HepG2 (cell line): ENCODE data around the gene ZNF740.

Experiments used
- NR3C1 ChIP-seq: sonication (generic); formaldehyde crosslinking; IDR thresholded peaks from 2 replicates; pipeline ENCODE4 v1.4.0; 2020; ENCODE audit warnings: missing genetic modification reagents
- ZC3H4 ChIP-seq: sonication (generic); formaldehyde crosslinking; IDR thresholded peaks from 2 replicates; pipeline ENCODE4 v1.4.0; 2020; ENCODE audit warnings: missing genetic modification reagents, borderline replicate concordance
- TF ChIP-seq, protein P1 (sequence below): sonication (generic); formaldehyde crosslinking; IDR thresholded peaks from 2 replicates; pipeline ENCODE4 v1.5.0; 2020; ENCODE audit warnings: mild to moderate bottlenecking, missing genetic modification reagents, moderate library complexity

GRCh38 chr12:53234271-53234914 lies 53.9 kb downstream of the ZNF740 start:
- TF ChIP-seq ZC3H4 (CRISPR knock-in tag) (no peak), NR3C1 (CRISPR knock-in tag) (no peak)
- TF ChIP-seq, protein P1, sequence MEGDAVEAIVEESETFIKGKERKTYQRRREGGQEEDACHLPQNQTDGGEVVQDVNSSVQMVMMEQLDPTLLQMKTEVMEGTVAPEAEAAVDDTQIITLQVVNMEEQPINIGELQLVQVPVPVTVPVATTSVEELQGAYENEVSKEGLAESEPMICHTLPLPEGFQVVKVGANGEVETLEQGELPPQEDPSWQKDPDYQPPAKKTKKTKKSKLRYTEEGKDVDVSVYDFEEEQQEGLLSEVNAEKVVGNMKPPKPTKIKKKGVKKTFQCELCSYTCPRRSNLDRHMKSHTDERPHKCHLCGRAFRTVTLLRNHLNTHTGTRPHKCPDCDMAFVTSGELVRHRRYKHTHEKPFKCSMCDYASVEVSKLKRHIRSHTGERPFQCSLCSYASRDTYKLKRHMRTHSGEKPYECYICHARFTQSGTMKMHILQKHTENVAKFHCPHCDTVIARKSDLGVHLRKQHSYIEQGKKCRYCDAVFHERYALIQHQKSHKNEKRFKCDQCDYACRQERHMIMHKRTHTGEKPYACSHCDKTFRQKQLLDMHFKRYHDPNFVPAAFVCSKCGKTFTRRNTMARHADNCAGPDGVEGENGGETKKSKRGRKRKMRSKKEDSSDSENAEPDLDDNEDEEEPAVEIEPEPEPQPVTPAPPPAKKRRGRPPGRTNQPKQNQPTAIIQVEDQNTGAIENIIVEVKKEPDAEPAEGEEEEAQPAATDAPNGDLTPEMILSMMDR = no peak
